A673 (cell line): Measurements from ENCODE around the gene UBASH3B.
"Not testable (repeated sequence)": the region's sequence is repeated elsewhere in the genome, so short reads cannot be mapped to it uniquely, and the experiment has no call there.

Experiments used
- EZH2 ChIP-seq: fragments of 200-600 bp; sonication (generic); IDR thresholded peaks from 2 replicates; pipeline ENCODE4 v1.6.1; 2017; ENCODE audit warnings: borderline replicate concordance, low read depth, mild to moderate bottlenecking, mixed read lengths, antibody characterized with exemption, low read length; ENCODE audit not compliant: poor library complexity, severe bottlenecking
- TF ChIP-seq, protein P1 (sequence below): fragments of 300-800, 200-600 bp; sonication (generic); conservative IDR thresholded peaks from 2 replicates; pipeline ENCODE4 v1.5.1; 2017; ENCODE audit warnings: low read depth, mild to moderate bottlenecking, antibody characterized with exemption, low read length, moderate library complexity, mixed read lengths

DNA sequence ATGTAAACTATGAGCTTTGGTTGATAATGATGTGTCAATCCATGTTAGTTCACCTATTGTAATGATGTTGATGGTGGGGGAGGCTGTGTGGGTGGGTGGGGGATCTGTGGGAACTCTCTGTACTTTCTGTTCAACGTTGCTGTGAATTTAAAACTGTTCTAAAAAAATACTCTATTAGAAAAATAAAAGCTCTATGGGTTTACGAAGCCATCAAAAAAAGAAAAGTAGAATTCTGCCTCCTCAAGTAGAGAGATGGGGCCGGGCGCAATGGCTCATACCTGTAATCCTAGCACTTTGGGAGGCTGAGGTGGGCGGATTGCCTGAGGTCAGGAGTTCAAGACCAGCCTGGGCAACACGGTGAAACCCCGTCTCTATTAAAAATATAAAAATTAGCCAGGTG lies 30.0 kb upstream of the UBASH3B start:
- TF ChIP-seq, protein P1, sequence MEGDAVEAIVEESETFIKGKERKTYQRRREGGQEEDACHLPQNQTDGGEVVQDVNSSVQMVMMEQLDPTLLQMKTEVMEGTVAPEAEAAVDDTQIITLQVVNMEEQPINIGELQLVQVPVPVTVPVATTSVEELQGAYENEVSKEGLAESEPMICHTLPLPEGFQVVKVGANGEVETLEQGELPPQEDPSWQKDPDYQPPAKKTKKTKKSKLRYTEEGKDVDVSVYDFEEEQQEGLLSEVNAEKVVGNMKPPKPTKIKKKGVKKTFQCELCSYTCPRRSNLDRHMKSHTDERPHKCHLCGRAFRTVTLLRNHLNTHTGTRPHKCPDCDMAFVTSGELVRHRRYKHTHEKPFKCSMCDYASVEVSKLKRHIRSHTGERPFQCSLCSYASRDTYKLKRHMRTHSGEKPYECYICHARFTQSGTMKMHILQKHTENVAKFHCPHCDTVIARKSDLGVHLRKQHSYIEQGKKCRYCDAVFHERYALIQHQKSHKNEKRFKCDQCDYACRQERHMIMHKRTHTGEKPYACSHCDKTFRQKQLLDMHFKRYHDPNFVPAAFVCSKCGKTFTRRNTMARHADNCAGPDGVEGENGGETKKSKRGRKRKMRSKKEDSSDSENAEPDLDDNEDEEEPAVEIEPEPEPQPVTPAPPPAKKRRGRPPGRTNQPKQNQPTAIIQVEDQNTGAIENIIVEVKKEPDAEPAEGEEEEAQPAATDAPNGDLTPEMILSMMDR, result not testable (repeated sequence)
- TF ChIP-seq EZH2, result not testable (repeated sequence)
